A673 (cell line): ENCODE data around the gene KRTAP10-2. TPM values are rescaled to one million over a fixed set of nuclear protein-coding genes. Genes with fewer than 3 reads are reported as not detected.

Experiments used
- BruUV-seq: library from RNA; stranded (reverse); fragments of 400-500 nt; replicated peaks from 2 replicates; lab custom pipeline; 2021; lab: Mats Ljungman, UMichigan
- CTCF ChIA-PET: fragments of 300-600 bp; sonication (Branson Sonifier 250); formaldehyde crosslinking; loops from one replicate; lab custom pipeline; 2022; ENCODE audit warnings: antibody characterized with exemption; lab: Charles Lee
- POLR2A ChIA-PET: fragments of 300-600 bp; sonication (Branson Sonifier 250); formaldehyde crosslinking; loops from one replicate; lab custom pipeline; 2022; ENCODE audit warnings: antibody characterized with exemption; ENCODE audit not compliant: low non-redundant PET; lab: Charles Lee
- DNase-seq: peaks from one replicate; pipeline ENCODE4 v3.0.0-alpha.2; 2015; ENCODE audit warnings: low spot score
- H3K27ac ChIP-seq: fragments of 200-600 bp; sonication (generic); 2 replicates; pipeline ENCODE4 v1.5.1; 2016; ENCODE audit warnings: mixed run types, low read depth, mild to moderate bottlenecking, mixed read lengths, antibody characterized with exemption, low read length; ENCODE audit not compliant: poor library complexity, severe bottlenecking
- H3K27me3 ChIP-seq: fragments of 200-600 bp; sonication (generic); replicated peaks from 2 replicates; pipeline ENCODE4 v1.6.1; 2017; ENCODE audit warnings: mixed run types, low read depth, mild to moderate bottlenecking, mixed read lengths, antibody characterized with exemption, low read length; ENCODE audit not compliant: insufficient read depth, poor library complexity
- H3K36me3 ChIP-seq: fragments of 200-600 bp; sonication (generic); 2 replicates; pipeline ENCODE4 v1.6.1; 2016; ENCODE audit warnings: mixed run types, mild to moderate bottlenecking, mixed read lengths, antibody characterized with exemption, low read length; ENCODE audit not compliant: insufficient read depth, poor library complexity, severe bottlenecking
- H3K4me1 ChIP-seq: fragments of 200-600 bp; sonication (generic); 2 replicates; pipeline ENCODE4 v1.6.1; 2017; ENCODE audit warnings: mixed run types, mild to moderate bottlenecking, mixed read lengths, antibody characterized with exemption, low read length; ENCODE audit not compliant: insufficient read depth, poor library complexity, severe bottlenecking
- H3K4me3 ChIP-seq: fragments of 200-600 bp; sonication (generic); 2 replicates; pipeline ENCODE4 v1.5.1; 2016; ENCODE audit warnings: low read depth, mixed run types, mild to moderate bottlenecking, mixed read lengths, low read length; ENCODE audit not compliant: poor library complexity, severe bottlenecking
- H3K9me3 ChIP-seq: fragments of 200-600 bp; sonication (generic); 2 replicates; pipeline ENCODE4 v1.6.1; 2016; ENCODE audit warnings: mixed run types, low read depth, mild to moderate bottlenecking, mixed read lengths, antibody characterized with exemption, low read length; ENCODE audit not compliant: poor library complexity, severe bottlenecking
- CTCF ChIP-seq: fragments of 300-800, 200-600 bp; sonication (generic); conservative IDR thresholded peaks from 2 replicates; pipeline ENCODE4 v1.5.1; 2017; ENCODE audit warnings: low read depth, mild to moderate bottlenecking, antibody characterized with exemption, low read length, moderate library complexity, mixed read lengths
- EZH2 ChIP-seq: fragments of 200-600 bp; sonication (generic); IDR thresholded peaks from 2 replicates; pipeline ENCODE4 v1.6.1; 2017; ENCODE audit warnings: borderline replicate concordance, low read depth, mild to moderate bottlenecking, mixed read lengths, antibody characterized with exemption, low read length; ENCODE audit not compliant: poor library complexity, severe bottlenecking
- intact Hi-C: fragments of 100-400 bp; cut with micrococcal nuclease; formaldehyde crosslinking; loops from one replicate; pipeline ENCODE4 v1.10.0; 2022; ENCODE audit not compliant: unreplicated experiment
- total RNA-seq: library from RNA; stranded (reverse); gene quantifications from 2 replicates; pipeline ENCODE4 v1.2.3, GENCODE V29; 2021

The KRTAP10-2 gene
- total RNA-seq, 1 experiment from 2014 or later = 0.69 TPM

GRCh38 chr21:44529503-44530125 lies 21.7 kb downstream of the KRTAP10-2 start:
- H3K9me3 ChIP-seq = no peaks in the 10 kb centered on the region
- TF ChIP-seq EZH2 (no peak), CTCF (no peak)
- CTCF ChIA-PET = no interaction called here
- no peaks in the 10 kb centered on the region for H3K4me1 ChIP-seq
- no peaks in the 10 kb centered on the region for H3K27me3 ChIP-seq
- POLR2A ChIA-PET = no interaction called here
- intact Hi-C loops = no loop called here
- DNase-seq = no peak
- no peak overlapping the region for H3K4me3 ChIP-seq
- no peaks in the 10 kb centered on the region for H3K36me3 ChIP-seq
- BruUV-seq = no TSS peak
- no peak overlapping the region for H3K27ac ChIP-seq

- DNase-seq = no peak
- ChIA-PET POLR2A (no interaction called here), CTCF (no interaction called here)
Measured at GRCh38 chr21:44529011-44529421, 22.3 kb downstream of the KRTAP10-2 start.

GRCh38 chr21:44528634-44528995 lies 22.7 kb downstream of the KRTAP10-2 start:
- ChIA-PET POLR2A (no interaction called here), CTCF (no interaction called here)
- Histone ChIP-seq H3K27me3 (no peaks in the 10 kb centered on the region), H3K4me1 (no peaks in the 10 kb centered on the region), H3K36me3 (no peaks in the 10 kb centered on the region), H3K27ac (no peak overlapping the region), H3K9me3 (peaks cover 6% of the 10 kb centered on the region), H3K4me3 (no peak overlapping the region)
- no TSS peak for BruUV-seq
- TF ChIP-seq CTCF (no peak), EZH2 (no peak)
- intact Hi-C loops = no loop called here
- DNase-seq = no peak

More at GRCh38 chr21:44529011-44529421, 22.3 kb downstream of the KRTAP10-2 start:
- H3K36me3 ChIP-seq = no peaks in the 10 kb centered on the region
- TF ChIP-seq EZH2 = no peak
- no TSS peak for BruUV-seq
- H3K9me3 ChIP-seq = peaks cover 4% of the 10 kb centered on the region
- no peak overlapping the region for H3K4me3 ChIP-seq
- intact Hi-C loops = no loop called here
- H3K27ac ChIP-seq = no peak overlapping the region
- no peaks in the 10 kb centered on the region for H3K27me3 ChIP-seq
- no peaks in the 10 kb centered on the region for H3K4me1 ChIP-seq
